Osteoblast (primary cell): ENCODE results near the gene PLEKHB1. TPM values are rescaled to one million over a fixed set of nuclear protein-coding genes. Genes with fewer than 3 reads are reported as not detected.

Experiments used
- DNase-seq: peaks from one replicate; pipeline ENCODE4 v3.0.0; 2011; ENCODE audit warnings: low spot score, mixed read lengths; ENCODE audit not compliant: insufficient read length; ENCODE audit errors: missing footprints
- H2AFZ ChIP-seq: 2 replicates; pipeline ENCODE4 v1.6.0; 2011; ENCODE audit warnings: mild to moderate bottlenecking, low read length
- H3K27ac ChIP-seq: 2 replicates; pipeline ENCODE4 v1.5.1; 2011; ENCODE audit warnings: mild to moderate bottlenecking, low read depth, low read length, moderate library complexity
- H3K27me3 ChIP-seq: 2 replicates; pipeline ENCODE4 v1.6.0; 2012; ENCODE audit warnings: mild to moderate bottlenecking, control low read depth, inconsistent platforms, low read length, moderate library complexity; ENCODE audit not compliant: insufficient read depth
- H3K36me3 ChIP-seq: 2 replicates; pipeline ENCODE4 v1.5.1; 2011; ENCODE audit warnings: mild to moderate bottlenecking, low read length, control low read depth, moderate library complexity; ENCODE audit not compliant: insufficient read depth
- H3K4me1 ChIP-seq: 2 replicates; pipeline ENCODE4 v1.5.1; 2011; ENCODE audit warnings: mild to moderate bottlenecking, low read length, control low read depth, moderate library complexity; ENCODE audit not compliant: insufficient read depth
- H3K4me2 ChIP-seq: 2 replicates; pipeline ENCODE4 v1.6.0; 2011; ENCODE audit warnings: mild to moderate bottlenecking, low read length; ENCODE audit not compliant: insufficient read depth
- H3K4me3 ChIP-seq: fragments of 200-600 bp; sonication (generic); 3 replicates; pipeline ENCODE4 v1.5.1; 2012; ENCODE audit warnings: mild to moderate bottlenecking, low read length, inconsistent platforms; ENCODE audit not compliant: insufficient read depth
- H3K79me2 ChIP-seq: 2 replicates; pipeline ENCODE4 v1.6.0; 2012; ENCODE audit warnings: mild to moderate bottlenecking, low read length, control low read depth, inconsistent platforms; ENCODE audit not compliant: insufficient read depth
- H3K9me3 ChIP-seq: 2 replicates; pipeline ENCODE4 v1.5.1; 2011; ENCODE audit warnings: low read depth, low read length, control low read depth
- H4K20me1 ChIP-seq: 2 replicates; pipeline ENCODE4 v1.6.0; 2012; ENCODE audit warnings: mild to moderate bottlenecking, low read length, control low read depth; ENCODE audit not compliant: insufficient read depth
- total RNA-seq: library from RNA; depleted of rRNA; stranded (reverse); fragments of >200 nt; gene quantifications from 2 replicates; pipeline ENCODE4 v1.2.3, GENCODE V29; 2012
- TF ChIP-seq, protein P1 (sequence below): IDR thresholded peaks from 2 replicates; pipeline ENCODE4 v1.5.1; 2011; ENCODE audit warnings: mild to moderate bottlenecking, low read depth, low read length, moderate library complexity; ENCODE audit errors: extremely low read depth

The PLEKHB1 gene
- total RNA-seq, 1 donor: 0.36 TPM

DNA sequence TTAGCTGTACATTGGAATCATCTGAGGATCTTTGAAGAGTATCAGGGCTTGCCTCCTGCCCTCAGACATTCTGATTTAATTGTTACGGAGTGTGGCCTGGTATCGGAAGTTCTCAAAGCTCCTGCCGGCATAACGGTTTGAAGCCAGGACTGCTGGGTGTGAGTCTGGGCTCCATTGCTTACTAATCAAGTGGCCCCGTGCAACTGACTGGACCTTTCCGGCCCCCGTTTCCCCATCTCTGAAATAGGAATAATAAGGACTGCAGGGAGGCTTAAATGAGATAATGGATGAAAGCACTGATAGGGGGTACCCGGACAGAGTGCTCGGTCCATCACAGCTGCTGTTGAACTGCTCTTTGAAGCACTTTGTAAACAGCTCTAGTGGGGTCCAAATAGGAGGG, 1.7 kb downstream of the PLEKHB1 start:
- Histone ChIP-seq H2AFZ (no peak overlapping the region), H3K27ac (no peak overlapping the region), H3K9me3 (no peaks in the 10 kb centered on the region), H3K4me1 (no peaks in the 10 kb centered on the region), H3K36me3 (no peaks in the 10 kb centered on the region), H3K27me3 (peaks cover 9% of the 10 kb centered on the region), H4K20me1 (no peaks in the 10 kb centered on the region), H3K79me2 (no peaks in the 10 kb centered on the region), H3K4me2 (no peak overlapping the region), H3K4me3 (no peak overlapping the region)
- no peak for DNase-seq
- TF ChIP-seq, protein P1, sequence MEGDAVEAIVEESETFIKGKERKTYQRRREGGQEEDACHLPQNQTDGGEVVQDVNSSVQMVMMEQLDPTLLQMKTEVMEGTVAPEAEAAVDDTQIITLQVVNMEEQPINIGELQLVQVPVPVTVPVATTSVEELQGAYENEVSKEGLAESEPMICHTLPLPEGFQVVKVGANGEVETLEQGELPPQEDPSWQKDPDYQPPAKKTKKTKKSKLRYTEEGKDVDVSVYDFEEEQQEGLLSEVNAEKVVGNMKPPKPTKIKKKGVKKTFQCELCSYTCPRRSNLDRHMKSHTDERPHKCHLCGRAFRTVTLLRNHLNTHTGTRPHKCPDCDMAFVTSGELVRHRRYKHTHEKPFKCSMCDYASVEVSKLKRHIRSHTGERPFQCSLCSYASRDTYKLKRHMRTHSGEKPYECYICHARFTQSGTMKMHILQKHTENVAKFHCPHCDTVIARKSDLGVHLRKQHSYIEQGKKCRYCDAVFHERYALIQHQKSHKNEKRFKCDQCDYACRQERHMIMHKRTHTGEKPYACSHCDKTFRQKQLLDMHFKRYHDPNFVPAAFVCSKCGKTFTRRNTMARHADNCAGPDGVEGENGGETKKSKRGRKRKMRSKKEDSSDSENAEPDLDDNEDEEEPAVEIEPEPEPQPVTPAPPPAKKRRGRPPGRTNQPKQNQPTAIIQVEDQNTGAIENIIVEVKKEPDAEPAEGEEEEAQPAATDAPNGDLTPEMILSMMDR: no peak

DNA sequence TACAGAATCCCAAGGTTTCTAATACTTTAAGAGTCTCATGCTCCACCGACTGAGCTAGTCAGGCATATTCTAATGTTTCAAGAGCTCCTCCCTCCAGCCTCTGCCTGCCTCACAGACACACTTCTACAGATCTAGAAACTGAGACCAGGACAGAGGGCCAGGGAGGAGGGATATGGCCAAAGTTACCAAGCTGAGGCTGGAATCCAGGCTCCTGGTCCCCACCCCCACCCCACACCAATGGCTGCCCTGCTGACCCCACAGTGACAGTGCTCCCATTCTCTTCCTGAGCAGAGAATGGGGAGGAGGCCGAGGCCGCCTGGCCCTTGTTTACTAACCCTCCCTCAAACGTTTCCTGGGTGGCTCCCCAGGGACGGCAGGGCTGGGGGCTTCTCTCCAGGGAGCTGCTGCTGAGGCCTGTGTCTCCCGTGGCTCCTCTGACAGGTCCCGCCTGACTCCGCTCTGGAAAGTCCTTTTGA, 2.2 kb downstream of the PLEKHB1 start:
- Histone ChIP-seq H3K36me3 (no peaks in the 10 kb centered on the region), H3K27ac (no peak overlapping the region), H2AFZ (no peak overlapping the region), H3K4me2 (no peak overlapping the region), H3K4me3 (no peak overlapping the region), H3K27me3 (peaks cover 9% of the 10 kb centered on the region), H3K9me3 (no peaks in the 10 kb centered on the region), H3K4me1 (no peaks in the 10 kb centered on the region), H3K79me2 (no peaks in the 10 kb centered on the region), H4K20me1 (no peaks in the 10 kb centered on the region)
- no peak for DNase-seq
- TF ChIP-seq, protein P1: no peak

DNA sequence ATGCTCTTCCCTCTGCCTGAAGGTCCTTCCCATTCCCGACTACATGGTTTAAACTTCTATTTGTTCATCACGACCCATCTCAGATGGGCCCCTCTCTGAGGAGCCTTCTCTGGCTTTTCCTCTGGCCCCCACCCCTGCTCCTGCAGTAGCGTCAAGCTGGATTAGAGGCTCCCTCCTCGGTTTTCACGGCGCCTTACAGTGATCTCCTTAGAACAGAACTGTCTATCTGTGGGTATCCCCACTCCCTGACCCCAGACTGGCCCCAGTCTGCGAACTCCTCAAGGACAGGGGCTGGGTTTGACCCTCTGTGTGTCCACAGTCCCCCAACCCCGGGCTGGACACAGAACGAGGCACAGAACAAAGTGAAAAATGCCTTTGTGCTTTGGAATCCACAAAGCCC, 2.8 kb downstream of the PLEKHB1 start:
- Histone ChIP-seq H3K79me2 (no peaks in the 10 kb centered on the region), H3K4me1 (no peaks in the 10 kb centered on the region), H3K27ac (no peak overlapping the region), H2AFZ (no peak overlapping the region), H4K20me1 (no peaks in the 10 kb centered on the region), H3K36me3 (no peaks in the 10 kb centered on the region), H3K4me3 (no peak overlapping the region), H3K27me3 (peaks cover 9% of the 10 kb centered on the region), H3K9me3 (no peaks in the 10 kb centered on the region), H3K4me2 (no peak overlapping the region)
- DNase-seq: no peak
- TF ChIP-seq, protein P1: no peak

DNA sequence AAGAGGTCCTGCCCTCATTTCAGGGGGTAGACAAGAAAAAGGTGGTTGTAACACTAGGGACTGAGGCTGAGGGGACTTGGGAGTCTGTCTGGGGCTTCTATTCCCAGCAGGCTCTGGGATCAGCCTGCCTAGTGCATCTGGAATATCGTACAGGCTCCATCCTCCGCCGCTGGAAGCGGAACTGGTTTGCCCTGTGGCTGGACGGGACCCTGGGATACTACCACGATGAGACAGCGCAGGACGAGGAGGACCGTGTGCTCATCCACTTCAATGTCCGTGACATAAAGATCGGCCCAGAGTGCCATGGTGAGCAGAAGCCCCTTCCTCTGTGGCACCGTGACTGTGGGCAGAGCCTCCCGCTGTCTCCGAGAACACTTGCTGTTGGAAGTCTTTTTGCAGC, 4.0 kb downstream of the PLEKHB1 start:
- H3K9me3 ChIP-seq: no peaks in the 10 kb centered on the region
- TF ChIP-seq, protein P1: no peak
- H3K36me3 ChIP-seq: no peaks in the 10 kb centered on the region
- H3K27me3 ChIP-seq: peaks cover 9% of the 10 kb centered on the region
- H3K79me2 ChIP-seq: no peaks in the 10 kb centered on the region
- H3K4me3 ChIP-seq: no peak overlapping the region
- no peak overlapping the region for H3K4me2 ChIP-seq
- peak; percentile 65 for DNase-seq
- no peak overlapping the region for H2AFZ ChIP-seq
- no peaks in the 10 kb centered on the region for H4K20me1 ChIP-seq
- H3K27ac ChIP-seq: no peak overlapping the region
- H3K4me1 ChIP-seq: no peaks in the 10 kb centered on the region
